HG03060 (cell line): Measurements from ENCODE around the gene NEUROG1.
"Not testable (repeated sequence)": the region's sequence is repeated elsewhere in the genome, so short reads cannot be mapped to it uniquely, and the experiment has no call there.

Experiments
- ATAC-seq: cut with Tn5 transposase; IDR thresholded peaks from one replicate; pipeline ENCODE4 v1.9.1; 2021; ENCODE audit warnings: low read depth, moderate number of reproducible peaks; ENCODE audit not compliant: unreplicated experiment

Gene NEUROG1

GRCh38 chr5:135538261-135538660 is 2.5 kb upstream of the NEUROG1 start:
- no peak for ATAC-seq

GRCh38 chr5:135537745-135538144 is 2.0 kb upstream of the NEUROG1 start:
- ATAC-seq = no peak

GRCh38 chr5:135537271-135537670 is 1.5 kb upstream of the NEUROG1 start:
- ATAC-seq = no peak

GRCh38 chr5:135535420-135535819 is 344 bp downstream of the NEUROG1 start:
- ATAC-seq = no peak

- no peak for ATAC-seq
Observed at GRCh38 chr5:135534609-135535419, 950 bp downstream of the NEUROG1 start.

GRCh38 chr5:135533794-135534193 is 2.0 kb downstream of the NEUROG1 start:
- no peak for ATAC-seq

- no peak for ATAC-seq
Observed at GRCh38 chr5:135533334-135533733, 2.4 kb downstream of the NEUROG1 start.

GRCh38 chr5:135529576-135529975 is 6.2 kb downstream of the NEUROG1 start:
- not testable (repeated sequence) for ATAC-seq

GRCh38 chr5:135526924-135527323 is 8.8 kb downstream of the NEUROG1 start:
- ATAC-seq = no peak

- no peak for ATAC-seq
Observed at GRCh38 chr5:135521964-135522363, 13.8 kb downstream of the NEUROG1 start.

- no peak for ATAC-seq
Observed at GRCh38 chr5:135517631-135518030, 18.1 kb downstream of the NEUROG1 start.

- no peak for ATAC-seq
Observed at GRCh38 chr5:135514116-135514515, 21.6 kb downstream of the NEUROG1 start.

- no peak for ATAC-seq
Observed at GRCh38 chr5:135511761-135512575, 23.8 kb downstream of the NEUROG1 start.

- ATAC-seq = no peak
Observed at GRCh38 chr5:135509995-135510394, 25.8 kb downstream of the NEUROG1 start.

- ATAC-seq = no peak
Observed at GRCh38 chr5:135508496-135509005, 27.2 kb downstream of the NEUROG1 start.

GRCh38 chr5:135505973-135506372 is 29.8 kb downstream of the NEUROG1 start:
- no peak for ATAC-seq

- ATAC-seq = no peak
Observed at GRCh38 chr5:135504376-135504775, 31.4 kb downstream of the NEUROG1 start.

- ATAC-seq = no peak
Observed at GRCh38 chr5:135503871-135504270, 31.9 kb downstream of the NEUROG1 start.

GRCh38 chr5:135502836-135503520 is 32.8 kb downstream of the NEUROG1 start:
- ATAC-seq = no peak

GRCh38 chr5:135501965-135502364 is 33.8 kb downstream of the NEUROG1 start:
- ATAC-seq = no peak

- ATAC-seq = no peak
Observed at GRCh38 chr5:135498637-135498995, 37.1 kb downstream of the NEUROG1 start.
